ENCODE measurements around the gene DYNLL1. TPM values are rescaled to one million over a fixed set of nuclear protein-coding genes. Genes with fewer than 3 reads are reported as not detected.
"Not testable (repeated sequence)": the region's sequence is repeated elsewhere in the genome, so short reads cannot be mapped to it uniquely, and the experiment has no call there.

The DYNLL1 gene
- total RNA-seq, 4 donors from 2014 or later = 310 to 529 (median 388) TPM

- 95 to 97% methylated on average over 8 of the region's 8 CpGs for WGBS, 2 donors
- DNase-seq (ENCODE audit: low spot score in 2 of 2) = no peak
- TF ChIP-seq CTCF (IDR thresholded peaks at IDR 0.05) (no peak), POLR2A (IDR thresholded peaks at IDR 0.05) (no peak)
- intact Hi-C loops (cut with DNase I; ENCODE audit: low total_unique reads) = no loop called here
- no peak overlapping the region for H3K4me3 ChIP-seq (ENCODE audit: low read depth, poor library complexity, severe bottlenecking)
Measured at GRCh38 chr12:120508537-120508936, 12.6 kb downstream of the DYNLL1 start.

- no peak for TF ChIP-seq CTCF (IDR thresholded peaks at IDR 0.05)
- no peak for TF ChIP-seq POLR2A (IDR thresholded peaks at IDR 0.05)
Measured at GRCh38 chr12:120514002-120514401, 18.1 kb downstream of the DYNLL1 start.

GRCh38 chr12:120515496-120515895 lies 19.6 kb downstream of the DYNLL1 start:
- intact Hi-C loops (cut with DNase I; ENCODE audit: low total_unique reads) = no loop called here
- WGBS, 2 donors = 94 to 96% methylated on average over 2 of the region's 2 CpGs
- DNase-seq (ENCODE audit: low spot score in 2 of 2) = no peak
- no peak overlapping the region for H3K4me3 ChIP-seq (ENCODE audit: low read depth, poor library complexity, severe bottlenecking)
- TF ChIP-seq POLR2A (IDR thresholded peaks at IDR 0.05) = no peak
- no peak for TF ChIP-seq CTCF (IDR thresholded peaks at IDR 0.05)

More at GRCh38 chr12:120514002-120514401, 18.1 kb downstream of the DYNLL1 start:
- H3K4me3 ChIP-seq (ENCODE audit: low read depth, poor library complexity, severe bottlenecking) = no peak overlapping the region
- intact Hi-C loops (cut with DNase I; ENCODE audit: low total_unique reads) = no loop called here
- 84 to 86% methylated on average over 7 of the region's 7 CpGs for WGBS, 2 donors
- no peak for DNase-seq (ENCODE audit: low spot score in 2 of 2)

GRCh38 chr12:120519324-120519723 lies 23.4 kb downstream of the DYNLL1 start:
- not testable (repeated sequence) for H3K4me3 ChIP-seq (ENCODE audit: low read depth, poor library complexity, severe bottlenecking); DNase-seq (ENCODE audit: low spot score in 2 of 2)
- intact Hi-C loops (cut with DNase I; ENCODE audit: low total_unique reads) = loop anchor here (2.0 kb wide), 1 partner anchor 15 kb away; no protein-coding TSS in a partner anchor
- 96 to 97% methylated on average over 8 of the region's 8 CpGs for WGBS, 2 donors

- TF ChIP-seq POLR2A (IDR thresholded peaks at IDR 0.05) (no peak), CTCF (IDR thresholded peaks at IDR 0.05) (no peak)
- intact Hi-C loops (cut with DNase I; ENCODE audit: low total_unique reads) = no loop called here
- no peak overlapping the region for H3K4me3 ChIP-seq (ENCODE audit: low read depth, poor library complexity, severe bottlenecking)
- no peak for DNase-seq (ENCODE audit: low spot score in 2 of 2)
- WGBS, 2 donors = 93 to 94% methylated on average over 9 of the region's 9 CpGs
Measured at GRCh38 chr12:120522568-120522967, 26.7 kb downstream of the DYNLL1 start.

GRCh38 chr12:120528861-120529525 lies 33.1 kb downstream of the DYNLL1 start, which contains the start of gene COQ5:
COQ5 (minus strand) TSS chr12:120529158; CDS start chr12:120529141, 17 bp downstream.
- peak within 1 kb of the TSS; percentile 73 for H3K4me3 ChIP-seq (ENCODE audit: low read depth, poor library complexity, severe bottlenecking)
- TF ChIP-seq CTCF (IDR thresholded peaks at IDR 0.05) = no peak
- no peak for TF ChIP-seq POLR2A (IDR thresholded peaks at IDR 0.05)
- 1% methylated on average over 38 of the region's 38 CpGs for WGBS, 2 donors
- DNase-seq (ENCODE audit: low spot score in 2 of 2) = peak; percentile 92 to 98
- intact Hi-C loops (cut with DNase I; ENCODE audit: low total_unique reads) = no loop called here
